Colonic mucosa (tissue), 4 donors: ENCODE data around the gene TMEM9. TPM values are rescaled to one million over a fixed set of nuclear protein-coding genes. Genes with fewer than 3 reads are reported as not detected.

ENCODE experiments used
- DNase-seq: peaks from one replicate; pipeline ENCODE4 v3.0.0-alpha.2; 2020
- H3K27ac ChIP-seq: fragments of 200-600 bp; one replicate; pipeline ENCODE4 v1.8.0; 2021
- H3K27me3 ChIP-seq: fragments of 200-600 bp; one replicate; pipeline ENCODE4 v1.8.0; 2021
- H3K36me3 ChIP-seq: fragments of 200-600 bp; one replicate; pipeline ENCODE4 v1.8.0; 2021
- H3K4me1 ChIP-seq: fragments of 200-600 bp; one replicate; pipeline ENCODE4 v1.8.0; 2021; ENCODE audit warnings: mild to moderate bottlenecking
- H3K4me3 ChIP-seq: fragments of 200-600 bp; one replicate; pipeline ENCODE4 v1.8.0; 2021
- H3K9ac ChIP-seq, 2 donors: one replicate each; pipeline ENCODE4 v1.7.0; 2013; ENCODE audit warnings: control low read depth in 2 of 2, low read depth in 2 of 2, low read length in 2 of 2
- H3K9me3 ChIP-seq: fragments of 200-600 bp; one replicate; pipeline ENCODE4 v1.8.0; 2021
- CTCF ChIP-seq: fragments of 200-600 bp; IDR thresholded peaks from one replicate; pipeline ENCODE4 v1.8.0; 2022; ENCODE audit warnings: antibody characterized with exemption, mild to moderate bottlenecking
- intact Hi-C: fragments of 100-400 bp; cut with DNase I; formaldehyde crosslinking; loops from one replicate; pipeline ENCODE4 v1.14.1; 2022
- total RNA-seq, 2 donors: library from RNA; stranded (reverse); fragmentation: NEBNext Ultra II Directional in 1 of 2; extraction: Animal tissue kit (Norgen Biotek cat#: 25700) in 1 of 2; gene quantifications; one replicate each; pipeline ENCODE4 v1.2.1, GENCODE V29; 2021
- donor health status: healthy.
- donor health status: DM: no; HTN: no; CAD: no.
- donor health status: DM: no; HTN: no; CAD: no.

Gene TMEM9
- total RNA-seq, 2 donors from 2014 or later, result 35.4 to 38.2 TPM

GRCh38 chr1:201119206-201120197 is 34.8 kb downstream of the TMEM9 start:
- no peaks in the 10 kb centered on the region for H3K4me1 ChIP-seq
- H3K27me3 ChIP-seq, result peaks cover 5% of the 10 kb centered on the region
- H3K36me3 ChIP-seq, result no peaks in the 10 kb centered on the region
- intact Hi-C loops, result no loop called here
- no peak overlapping the region for H3K4me3 ChIP-seq
- H3K27ac ChIP-seq, result no peak overlapping the region
- peak; percentile 37 for DNase-seq
- peak; percentile 61 for TF ChIP-seq CTCF
- no peaks in the 10 kb centered on the region for H3K9me3 ChIP-seq
- H3K9ac ChIP-seq, result no peak overlapping the region

GRCh38 chr1:201116091-201116490 is 38.2 kb downstream of the TMEM9 start:
- TF ChIP-seq CTCF, result no peak
- Histone ChIP-seq H3K9ac (no peak overlapping the region), H3K27me3 (peaks cover 5% of the 10 kb centered on the region)

GRCh38 chr1:201115390-201115937 is 38.8 kb downstream of the TMEM9 start:
- no peaks in the 10 kb centered on the region for H3K9me3 ChIP-seq
- no peaks in the 10 kb centered on the region for H3K36me3 ChIP-seq
- H3K9ac ChIP-seq, result no peak overlapping the region
- no peak for DNase-seq
- intact Hi-C loops, result no loop called here
- H3K4me1 ChIP-seq, result no peaks in the 10 kb centered on the region
- H3K27me3 ChIP-seq, result peaks cover 5% of the 10 kb centered on the region
- no peak overlapping the region for H3K27ac ChIP-seq
- TF ChIP-seq CTCF, result no peak
- no peak overlapping the region for H3K4me3 ChIP-seq

More at GRCh38 chr1:201116091-201116490, 38.2 kb downstream of the TMEM9 start:
- Histone ChIP-seq H3K36me3 (no peaks in the 10 kb centered on the region), H3K4me3 (no peak overlapping the region), H3K27ac (no peak overlapping the region), H3K4me1 (no peaks in the 10 kb centered on the region), H3K9me3 (no peaks in the 10 kb centered on the region)
- DNase-seq, result no peak
- intact Hi-C loops, result no loop called here

GRCh38 chr1:201114245-201115131 is 39.8 kb downstream of the TMEM9 start:
- DNase-seq, result peak; percentile 93
- H3K36me3 ChIP-seq, result no peaks in the 10 kb centered on the region
- H3K9ac ChIP-seq, result peak overlapping the region; percentile 58 to 77
- H3K4me1 ChIP-seq, result no peaks in the 10 kb centered on the region
- TF ChIP-seq CTCF, result peak; percentile 69
- peak overlapping the region; percentile 51 for H3K4me3 ChIP-seq
- peaks cover 5% of the 10 kb centered on the region for H3K27me3 ChIP-seq
- no peak overlapping the region for H3K27ac ChIP-seq
- no peaks in the 10 kb centered on the region for H3K9me3 ChIP-seq
- intact Hi-C loops, result loop anchor here (1.0 kb wide), 1 partner anchor 143 kb away; no protein-coding TSS in a partner anchor
